Measurements from ENCODE around the gene RAB3GAP1.

DNA sequence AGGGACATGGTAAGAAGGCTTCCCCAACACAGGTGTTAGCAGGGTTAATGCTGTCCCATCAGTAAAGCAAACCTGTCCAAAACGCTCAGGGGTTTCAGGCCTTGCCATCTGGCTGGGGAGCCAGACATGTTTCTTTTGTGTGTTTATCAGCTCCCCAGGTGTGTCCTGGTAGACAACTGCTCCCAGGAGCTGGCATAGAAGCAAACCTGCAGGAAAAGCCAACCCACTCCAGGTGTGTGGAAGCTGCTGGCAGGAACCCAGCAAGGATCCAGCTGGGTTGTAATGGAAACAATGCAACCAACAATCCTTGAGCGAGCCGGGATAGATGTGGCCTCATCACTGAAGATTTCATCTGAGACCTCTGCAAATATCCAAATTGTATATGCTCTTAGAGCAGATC lies 123.1 kb downstream of the RAB3GAP1 start:
- TF ChIP-seq, protein P1, sequence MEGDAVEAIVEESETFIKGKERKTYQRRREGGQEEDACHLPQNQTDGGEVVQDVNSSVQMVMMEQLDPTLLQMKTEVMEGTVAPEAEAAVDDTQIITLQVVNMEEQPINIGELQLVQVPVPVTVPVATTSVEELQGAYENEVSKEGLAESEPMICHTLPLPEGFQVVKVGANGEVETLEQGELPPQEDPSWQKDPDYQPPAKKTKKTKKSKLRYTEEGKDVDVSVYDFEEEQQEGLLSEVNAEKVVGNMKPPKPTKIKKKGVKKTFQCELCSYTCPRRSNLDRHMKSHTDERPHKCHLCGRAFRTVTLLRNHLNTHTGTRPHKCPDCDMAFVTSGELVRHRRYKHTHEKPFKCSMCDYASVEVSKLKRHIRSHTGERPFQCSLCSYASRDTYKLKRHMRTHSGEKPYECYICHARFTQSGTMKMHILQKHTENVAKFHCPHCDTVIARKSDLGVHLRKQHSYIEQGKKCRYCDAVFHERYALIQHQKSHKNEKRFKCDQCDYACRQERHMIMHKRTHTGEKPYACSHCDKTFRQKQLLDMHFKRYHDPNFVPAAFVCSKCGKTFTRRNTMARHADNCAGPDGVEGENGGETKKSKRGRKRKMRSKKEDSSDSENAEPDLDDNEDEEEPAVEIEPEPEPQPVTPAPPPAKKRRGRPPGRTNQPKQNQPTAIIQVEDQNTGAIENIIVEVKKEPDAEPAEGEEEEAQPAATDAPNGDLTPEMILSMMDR (tag by site-specific recombination; IDR thresholded peaks at IDR 0.05), result no peak
- TF ChIP-seq ZNF843 (tag by site-specific recombination; IDR thresholded peaks at IDR 0.05), result no peak
- TF ChIP-seq, protein P2, sequence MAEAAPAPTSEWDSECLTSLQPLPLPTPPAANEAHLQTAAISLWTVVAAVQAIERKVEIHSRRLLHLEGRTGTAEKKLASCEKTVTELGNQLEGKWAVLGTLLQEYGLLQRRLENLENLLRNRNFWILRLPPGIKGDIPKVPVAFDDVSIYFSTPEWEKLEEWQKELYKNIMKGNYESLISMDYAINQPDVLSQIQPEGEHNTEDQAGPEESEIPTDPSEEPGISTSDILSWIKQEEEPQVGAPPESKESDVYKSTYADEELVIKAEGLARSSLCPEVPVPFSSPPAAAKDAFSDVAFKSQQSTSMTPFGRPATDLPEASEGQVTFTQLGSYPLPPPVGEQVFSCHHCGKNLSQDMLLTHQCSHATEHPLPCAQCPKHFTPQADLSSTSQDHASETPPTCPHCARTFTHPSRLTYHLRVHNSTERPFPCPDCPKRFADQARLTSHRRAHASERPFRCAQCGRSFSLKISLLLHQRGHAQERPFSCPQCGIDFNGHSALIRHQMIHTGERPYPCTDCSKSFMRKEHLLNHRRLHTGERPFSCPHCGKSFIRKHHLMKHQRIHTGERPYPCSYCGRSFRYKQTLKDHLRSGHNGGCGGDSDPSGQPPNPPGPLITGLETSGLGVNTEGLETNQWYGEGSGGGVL (tag by site-specific recombination; IDR thresholded peaks at IDR 0.05), result no peak
- TF ChIP-seq ZNF133 (tag by site-specific recombination; IDR thresholded peaks at IDR 0.05), result no peak
- no peak for TF ChIP-seq ZBTB48 (tag by site-specific recombination; IDR thresholded peaks at IDR 0.05)
- no peak for TF ChIP-seq ZNF830 (tag by site-specific recombination; IDR thresholded peaks at IDR 0.05; ENCODE audit: low read depth)

Data from HEK293 (cell line).